NCI-H146 treated with DMSO at 0.1 percent for 48 hours (cell line): ENCODE results near the gene RSPH1.

Source experiments
- DNase-seq: peaks from one replicate; lab custom pipeline; 2025; ENCODE audit not compliant: unreplicated experiment; lab: John Stamatoyannopoulos, UW

Gene RSPH1

DNA sequence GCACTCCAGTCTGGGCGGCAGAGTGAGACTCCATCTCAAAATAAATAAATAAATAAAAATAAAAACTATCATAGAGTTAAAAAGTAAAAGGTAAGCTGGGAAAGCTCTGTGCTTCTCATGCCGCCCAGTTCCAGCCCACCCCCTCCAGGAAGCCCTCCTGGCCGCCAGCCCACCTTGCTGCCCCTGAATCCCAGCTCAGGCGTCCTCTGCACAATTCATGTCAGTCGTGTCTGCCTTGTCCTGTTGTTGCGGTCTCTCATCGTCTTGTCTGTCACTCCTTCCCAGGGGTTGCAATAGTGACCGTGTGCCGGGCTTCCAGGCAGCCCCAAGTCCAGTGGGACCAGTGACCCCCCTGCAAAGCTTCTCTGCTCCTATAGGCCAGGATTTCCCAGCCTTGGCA lies 44.1 kb downstream of the RSPH1 start:
- no peak for DNase-seq

DNA sequence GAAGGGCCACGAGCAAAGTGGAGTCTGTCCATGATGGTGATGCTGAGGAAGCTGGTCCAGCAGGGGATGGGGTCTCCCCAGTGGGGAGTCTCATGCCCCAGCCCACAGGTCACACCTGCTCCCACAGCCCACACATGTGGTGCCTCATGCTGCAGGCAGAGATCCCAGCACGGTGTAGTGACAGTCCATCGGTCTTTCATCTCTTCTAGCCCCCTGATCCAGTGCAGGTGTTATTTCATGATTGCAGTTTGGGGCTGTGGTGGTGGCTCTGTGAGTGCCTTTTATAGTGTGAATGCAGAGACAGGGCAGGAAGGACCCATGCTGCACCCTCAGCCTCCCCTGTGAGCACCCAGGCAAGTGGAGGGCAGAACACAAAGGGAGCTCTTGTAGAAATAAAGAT lies 47.3 kb downstream of the RSPH1 start:
- DNase-seq = no peak

DNA sequence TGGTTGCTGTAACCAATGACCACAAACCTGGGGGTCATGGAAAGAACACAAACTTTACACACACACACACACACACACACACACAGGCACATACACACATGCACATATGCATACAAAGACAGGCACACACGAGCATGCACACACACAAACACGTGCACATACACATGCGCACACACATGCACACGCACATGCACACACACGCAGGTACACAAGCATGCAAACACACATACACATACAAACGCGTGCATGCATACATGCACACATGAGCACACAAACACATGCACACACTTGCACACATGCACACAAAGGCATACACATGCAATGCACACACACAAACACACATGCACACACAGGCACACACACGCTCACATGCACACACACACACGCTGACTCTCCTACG lies 48.3 kb downstream of the RSPH1 start:
- no peak for DNase-seq

DNA sequence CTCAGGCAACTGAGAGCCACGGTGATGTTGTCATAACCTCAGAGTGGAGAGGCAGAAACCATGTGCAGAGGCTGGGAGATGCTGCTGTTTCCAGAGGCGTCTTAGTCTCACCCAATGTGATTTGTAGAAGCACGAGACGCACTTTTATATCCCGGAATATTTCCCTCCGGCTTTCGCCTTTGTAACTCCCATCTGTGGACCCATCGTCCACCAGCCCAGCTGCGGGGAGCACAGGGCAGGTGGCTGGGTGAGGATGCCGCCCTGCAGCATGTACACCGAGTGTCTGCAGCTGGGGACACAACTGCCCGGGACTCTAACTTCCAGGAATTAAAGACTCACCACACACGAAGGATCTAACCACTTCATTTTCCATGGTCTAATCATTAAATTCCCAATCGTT lies 48.8 kb downstream of the RSPH1 start:
- no peak for DNase-seq

DNA sequence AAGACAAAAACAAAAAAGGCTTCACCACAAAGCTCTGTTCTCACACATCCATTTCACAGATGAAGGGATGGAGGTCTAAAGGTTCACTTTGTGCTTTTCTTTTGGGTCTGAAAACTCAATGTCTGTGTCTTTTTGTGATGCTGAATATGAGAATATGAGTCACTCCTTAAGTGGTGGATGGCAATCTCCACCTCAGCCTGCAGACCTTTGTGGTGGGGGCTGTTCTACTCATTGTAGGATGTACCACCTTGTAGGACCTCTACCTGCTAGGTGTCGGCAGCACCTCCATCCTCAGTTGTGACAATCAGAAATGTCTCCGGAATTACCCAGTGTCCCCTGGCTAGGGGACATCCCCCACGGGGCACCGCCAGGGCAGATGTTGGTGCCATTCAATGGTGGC lies 49.5 kb downstream of the RSPH1 start:
- no peak for DNase-seq

DNA sequence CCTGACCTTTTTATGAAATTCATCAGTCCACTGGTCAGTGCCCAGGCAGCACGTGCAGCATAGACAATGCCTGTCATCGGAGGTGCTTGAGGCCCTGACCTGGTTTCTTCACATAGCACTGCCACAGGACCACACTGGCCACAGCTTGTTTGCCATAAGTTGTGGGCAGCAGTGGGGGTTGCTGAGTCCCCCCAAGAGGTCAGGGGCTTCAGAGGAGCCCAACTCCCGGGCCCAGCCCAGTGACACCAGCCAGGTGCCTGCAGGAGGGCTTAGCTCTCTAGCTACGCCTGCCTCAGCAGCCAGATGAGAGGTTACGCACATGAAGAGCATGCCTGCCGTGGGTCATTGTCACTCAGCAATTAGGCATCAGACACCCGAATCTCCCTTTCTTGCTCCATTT lies 50.7 kb downstream of the RSPH1 start:
- DNase-seq = no peak

DNA sequence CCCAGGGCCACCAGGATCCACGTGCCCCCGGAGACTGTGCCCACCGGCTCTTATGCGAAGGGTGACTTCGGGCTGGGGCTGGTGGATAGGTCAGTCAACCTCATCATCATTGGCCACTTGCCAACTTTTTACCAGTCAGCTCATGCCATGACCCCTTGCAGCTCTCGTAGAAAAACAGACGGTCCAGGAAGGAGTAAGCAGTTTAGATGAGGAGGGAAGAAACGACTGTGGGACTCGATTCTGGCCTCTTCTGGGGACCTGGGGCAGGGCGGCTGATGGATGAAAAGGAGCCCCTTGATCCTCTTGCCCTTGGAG lies 51.3 kb downstream of the RSPH1 start:
- DNase-seq = no peak

DNA sequence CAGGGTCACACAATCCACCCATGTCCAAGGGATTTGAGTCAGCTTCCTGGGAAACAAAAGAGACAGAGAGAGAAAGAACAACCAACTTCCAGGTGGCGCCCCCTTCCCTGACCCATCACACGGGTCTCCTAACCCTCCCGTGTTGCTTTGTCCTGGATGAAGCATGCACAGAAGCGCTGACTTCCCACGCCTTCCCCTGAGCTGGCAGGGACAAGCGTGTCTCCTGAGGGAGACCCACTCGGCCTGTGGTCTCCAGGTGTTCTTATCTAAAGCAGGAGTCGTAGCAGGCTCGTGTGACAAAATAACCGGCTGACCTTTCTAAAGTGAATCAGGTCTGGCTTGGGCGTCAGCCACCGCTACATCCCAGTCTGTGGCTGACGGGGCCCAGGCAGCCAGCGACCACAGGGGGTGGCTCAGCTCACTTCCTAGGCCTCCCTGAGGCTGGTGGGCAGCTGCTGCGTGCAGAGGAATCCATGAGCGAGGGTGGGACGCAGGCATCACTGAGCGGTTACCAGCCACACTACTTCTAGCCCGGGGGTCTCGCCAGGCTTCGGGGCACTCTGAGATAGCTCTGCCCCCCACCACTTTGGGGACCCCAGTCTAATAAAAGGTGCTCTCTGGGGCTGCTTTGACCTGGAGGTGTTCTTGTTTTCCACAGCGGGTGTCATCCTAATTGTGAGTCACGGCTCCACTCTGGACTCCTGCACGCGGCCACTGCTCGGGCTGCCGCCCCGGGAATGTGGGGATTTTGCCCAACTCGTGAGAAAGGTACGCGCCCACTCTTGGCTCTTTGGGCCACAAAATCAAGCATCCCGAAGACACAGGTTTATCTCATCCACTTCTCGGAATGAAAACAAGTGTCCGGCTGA lies 51.9 kb downstream of the RSPH1 start:
- no peak for DNase-seq

DNA sequence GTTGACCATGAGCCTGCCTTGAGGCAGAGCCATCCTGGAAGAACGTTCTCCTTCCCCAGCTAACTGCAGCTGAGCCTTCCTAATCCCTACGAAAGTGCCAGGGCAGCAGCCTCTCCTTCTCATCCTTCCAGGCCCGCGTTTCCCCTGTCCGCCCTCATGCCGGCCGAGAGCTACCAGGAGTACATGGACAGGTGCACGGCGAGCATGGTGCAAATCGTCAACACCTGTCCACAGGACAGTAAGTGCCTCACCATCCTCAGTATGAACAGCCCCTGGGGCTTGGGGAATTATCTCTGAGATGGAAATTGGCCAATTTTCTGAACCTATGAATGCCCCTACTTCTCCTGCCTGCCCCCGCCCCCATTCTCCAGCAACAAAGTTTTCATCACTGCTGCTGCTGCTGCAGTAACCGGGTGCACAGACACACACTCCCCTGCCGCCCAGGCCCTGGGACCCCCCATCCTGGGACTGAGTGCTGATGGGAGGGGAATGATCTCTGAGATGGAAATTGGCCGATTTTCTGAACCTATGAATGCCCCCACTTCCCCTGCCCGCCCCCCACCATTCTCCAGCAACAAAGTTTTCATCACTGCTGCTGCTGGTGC lies 52.7 kb downstream of the RSPH1 start:
- DNase-seq = peak; percentile 21

DNA sequence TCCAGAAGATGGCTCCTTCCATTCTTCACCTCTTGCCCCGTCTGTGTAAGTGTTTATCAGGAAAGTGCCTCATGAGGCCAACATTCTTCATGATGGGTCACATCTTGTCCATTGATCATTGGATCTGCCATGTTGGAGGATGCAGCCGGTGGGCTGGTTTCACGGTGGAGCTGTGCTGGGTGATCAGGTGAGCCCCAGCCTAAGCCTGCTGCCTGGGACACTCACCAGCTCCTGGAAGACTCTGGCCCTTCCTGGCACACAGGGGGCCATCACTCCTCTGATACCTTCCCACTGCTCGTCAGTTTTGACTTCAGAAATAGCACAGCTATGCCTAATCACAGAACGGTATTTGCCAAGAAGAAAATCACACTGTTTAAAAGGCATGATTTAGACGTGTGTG lies 54.1 kb downstream of the RSPH1 start:
- no peak for DNase-seq

DNA sequence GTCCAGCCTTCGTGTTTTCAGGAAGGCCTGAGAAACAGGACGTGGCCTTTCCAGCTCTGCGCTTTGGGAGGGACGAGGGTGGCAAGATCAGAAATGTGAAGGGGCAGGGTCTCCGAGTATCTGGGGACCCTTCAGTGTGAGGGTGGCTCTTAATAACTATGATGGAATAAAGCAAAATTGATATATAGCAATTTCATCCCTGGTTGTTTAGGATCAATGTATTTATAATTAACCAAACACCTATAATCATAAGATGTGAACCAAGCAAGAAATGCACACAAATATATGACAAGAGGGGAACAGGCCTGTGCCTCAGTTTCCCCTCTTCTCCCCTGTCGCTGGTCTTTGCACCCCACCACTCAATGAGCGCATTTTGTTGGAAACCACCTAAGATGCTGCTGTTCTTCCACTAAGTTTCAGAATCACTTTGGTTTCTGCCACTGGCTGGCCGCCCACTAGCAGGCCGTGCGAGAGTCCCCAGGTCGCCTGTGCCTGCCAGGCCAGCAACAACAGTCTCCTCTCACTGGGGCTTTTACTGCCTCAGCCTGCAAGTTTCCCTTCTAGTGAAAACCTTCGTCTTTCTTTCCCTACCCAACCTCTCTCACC lies 55.7 kb downstream of the RSPH1 start:
- DNase-seq = no peak

DNA sequence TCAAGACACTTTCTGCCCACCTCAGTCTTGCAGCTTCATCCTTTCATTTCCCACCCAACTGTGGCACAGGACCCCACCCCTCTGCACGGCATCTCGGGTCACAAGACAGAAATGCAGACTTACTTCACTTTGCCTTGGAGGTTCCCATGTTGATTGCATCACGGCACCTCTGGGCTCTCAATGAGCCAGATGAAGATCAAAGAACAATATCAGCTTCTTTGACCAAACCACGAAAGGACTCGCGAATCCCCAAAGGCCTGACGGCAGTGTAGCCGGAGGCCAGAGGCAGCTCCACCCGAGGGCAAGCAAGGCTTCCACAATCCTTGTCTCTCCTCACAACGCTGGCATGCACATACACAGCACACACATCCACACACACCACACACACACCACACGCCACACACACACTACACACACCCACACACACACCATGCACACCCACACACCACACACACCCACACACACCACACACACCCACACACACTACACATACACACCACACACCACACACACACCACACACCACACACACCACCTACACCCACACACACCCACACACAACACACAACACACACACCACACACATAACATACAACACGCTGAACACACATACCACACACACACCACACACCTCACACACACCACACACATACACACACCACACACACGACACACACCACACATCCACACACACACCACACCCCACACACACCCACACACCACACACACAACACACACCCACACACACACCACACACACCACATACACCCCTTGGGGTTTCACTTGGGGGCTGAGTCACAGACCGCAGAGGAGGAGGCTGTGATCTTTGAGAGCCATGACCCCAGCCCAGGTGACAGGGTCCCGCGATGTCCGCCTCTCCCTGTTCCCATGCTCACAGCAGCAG lies 56.5 kb downstream of the RSPH1 start:
- no peak for DNase-seq

DNA sequence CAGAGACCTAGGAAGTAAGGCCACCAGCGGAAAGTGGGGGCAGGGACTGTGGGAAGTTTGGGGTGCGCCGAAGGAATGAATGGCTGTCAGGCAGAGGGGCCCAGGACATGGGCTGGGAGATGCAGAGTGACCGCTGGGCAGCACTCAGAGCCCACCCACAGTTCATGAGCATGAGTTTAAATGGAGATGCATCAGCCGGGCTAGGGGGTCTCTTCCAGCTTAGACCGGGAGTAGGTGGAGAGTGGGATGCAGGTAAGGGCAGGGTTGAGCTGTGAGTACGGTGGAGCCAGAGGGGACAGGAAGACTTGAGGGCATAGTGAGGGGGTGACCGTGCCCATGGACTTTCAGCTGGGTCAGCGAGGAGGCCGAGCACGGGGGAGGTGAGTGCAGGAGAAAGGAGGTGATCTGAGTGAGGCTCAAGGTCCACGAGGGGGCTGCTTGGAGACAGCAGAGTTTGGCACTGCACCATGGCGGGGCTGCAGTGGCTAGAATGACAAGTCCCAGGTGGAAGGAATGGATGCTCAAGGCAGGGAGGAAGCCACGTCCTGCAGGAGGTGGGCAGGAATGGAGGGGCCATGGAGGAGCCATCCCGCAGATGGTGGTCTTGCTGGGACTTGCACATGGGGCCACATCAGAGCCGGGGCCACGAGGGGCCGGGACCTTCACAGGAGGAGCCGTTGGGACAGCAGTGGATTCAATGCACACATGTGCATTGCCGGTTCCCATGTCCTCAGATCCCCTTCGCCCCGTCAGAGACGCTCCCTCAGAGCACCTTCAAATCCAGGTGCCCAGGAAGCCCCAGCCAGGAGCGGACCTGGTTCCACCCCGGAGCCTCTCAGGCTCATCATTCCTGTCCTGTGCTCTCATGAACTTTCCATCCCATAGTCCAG lies 57.5 kb downstream of the RSPH1 start:
- no peak for DNase-seq

DNA sequence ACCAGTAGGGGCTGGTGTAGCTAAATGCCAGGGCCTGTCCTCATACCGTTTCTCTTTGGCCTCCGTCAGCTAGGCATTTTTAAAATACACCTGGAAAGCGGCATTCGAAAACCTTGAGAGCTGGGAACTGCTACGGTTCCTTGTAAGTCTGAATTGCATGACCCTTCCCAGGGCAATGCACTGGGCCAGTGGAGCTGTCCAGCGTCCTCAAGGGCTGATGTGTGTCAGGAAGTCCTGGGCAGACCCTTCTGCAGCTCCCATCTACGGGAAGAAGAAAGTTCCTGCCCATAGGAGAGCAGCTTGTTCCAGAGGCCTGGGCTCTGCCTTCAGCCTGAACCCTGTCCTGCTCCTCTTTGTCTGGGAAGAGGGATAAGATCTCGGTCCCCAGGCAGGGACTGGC lies 58.2 kb downstream of the RSPH1 start:
- no peak for DNase-seq

DNA sequence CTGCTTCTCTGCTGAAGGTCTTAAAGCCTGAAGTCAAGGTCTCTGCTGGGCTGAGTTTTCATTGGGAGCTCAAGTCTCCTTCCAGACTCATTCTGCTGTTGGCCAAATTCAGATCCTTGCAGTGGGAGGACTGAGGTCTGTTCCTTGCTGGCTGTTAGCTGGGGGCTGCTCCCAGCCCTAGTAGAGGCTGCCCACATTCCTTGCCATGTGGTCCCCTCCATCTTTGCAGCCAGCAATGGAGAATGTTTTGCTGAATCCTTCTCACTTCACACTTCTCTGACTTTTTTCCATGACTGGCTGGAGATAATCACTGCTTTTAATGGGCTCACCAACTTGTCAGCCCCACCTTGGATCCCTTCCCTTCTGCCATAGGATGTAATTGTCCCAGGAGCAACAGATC lies 59.1 kb downstream of the RSPH1 start:
- no peak for DNase-seq

DNA sequence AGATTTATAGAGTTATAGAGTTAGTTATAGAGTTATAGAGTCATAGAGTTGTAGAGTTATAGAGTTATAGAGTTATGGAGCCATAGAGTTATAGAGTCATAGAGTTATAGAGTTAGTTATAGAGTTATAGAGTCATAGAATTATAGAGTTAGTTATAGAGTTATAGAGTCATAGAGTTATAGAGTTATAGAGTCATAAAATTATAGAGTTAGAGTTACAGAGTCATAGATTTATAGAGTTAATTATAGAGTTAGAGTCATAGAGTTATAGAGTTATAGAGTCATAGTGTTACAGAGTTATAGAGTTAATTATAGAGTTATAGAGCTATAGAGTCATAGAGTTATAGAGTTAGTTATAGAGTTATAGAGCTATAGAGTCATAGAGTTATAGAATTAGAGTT lies 60.2 kb downstream of the RSPH1 start:
- DNase-seq = no peak

DNA sequence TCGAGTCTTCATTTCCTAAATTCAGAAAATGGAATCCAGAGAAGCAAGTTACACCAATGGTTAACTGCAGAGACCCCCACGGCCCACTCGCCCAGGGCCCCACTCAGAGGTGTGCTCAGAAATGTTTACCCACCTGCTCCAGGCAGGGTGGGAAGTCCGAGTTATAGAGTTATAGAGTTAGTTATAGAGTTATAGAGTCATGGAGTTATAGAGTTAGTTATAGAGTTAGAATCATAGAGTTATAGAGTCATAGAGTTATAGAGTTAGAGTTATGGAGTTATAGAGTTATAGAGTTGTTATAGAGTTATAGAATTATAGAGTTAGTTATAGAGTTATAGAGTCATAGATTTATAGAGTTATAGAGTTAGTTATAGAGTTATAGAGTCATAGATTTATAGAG lies 60.6 kb downstream of the RSPH1 start:
- DNase-seq = no peak

DNA sequence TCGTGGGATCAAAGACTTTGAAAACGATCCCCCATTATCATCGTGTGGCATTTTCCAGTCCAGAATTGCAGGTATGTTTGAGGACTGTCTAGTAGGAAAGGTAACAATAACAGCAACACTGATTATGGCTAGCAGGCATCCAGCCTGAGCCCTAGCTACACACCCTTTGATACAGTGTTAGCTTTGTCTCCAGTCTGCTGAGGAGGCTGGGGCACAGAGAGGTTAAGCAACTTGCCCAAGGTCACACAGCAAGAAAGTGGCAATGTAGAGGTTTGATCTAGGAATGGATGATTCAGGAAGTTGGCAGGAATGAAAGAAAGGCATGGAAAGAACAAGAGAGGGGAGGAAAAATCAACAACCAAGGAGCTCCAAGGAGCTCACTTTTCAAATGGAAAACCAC lies 61.1 kb downstream of the RSPH1 start:
- DNase-seq = no peak

DNA sequence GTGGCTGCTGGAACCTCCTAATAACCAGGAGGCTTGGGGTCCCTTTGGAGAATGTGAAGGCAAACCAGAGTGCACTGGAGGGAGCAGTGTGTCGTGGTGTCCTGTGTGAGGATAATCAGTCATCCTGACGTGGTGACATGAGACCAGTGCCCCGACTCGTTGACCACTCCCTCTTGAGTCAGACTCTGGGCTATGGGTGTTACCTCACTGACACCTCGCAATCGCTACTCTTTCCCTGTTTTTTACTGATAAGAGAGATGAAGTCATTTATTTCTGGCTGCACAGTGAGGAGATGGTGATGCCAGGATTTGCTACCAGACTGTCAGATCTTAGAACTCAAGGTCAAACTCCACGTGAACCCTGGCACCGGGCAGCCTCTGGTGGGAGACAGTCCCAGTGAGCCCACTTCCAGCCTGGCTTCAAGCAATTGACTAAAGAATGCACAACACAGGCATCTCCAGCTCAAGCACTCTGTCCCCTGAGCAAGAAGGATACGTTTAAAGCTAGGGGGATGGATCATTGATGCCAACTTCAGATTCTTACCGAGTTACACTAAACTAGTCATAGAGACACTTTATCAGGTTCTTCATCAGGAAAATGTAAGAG lies 62.0 kb downstream of the RSPH1 start:
- DNase-seq = no peak

DNA sequence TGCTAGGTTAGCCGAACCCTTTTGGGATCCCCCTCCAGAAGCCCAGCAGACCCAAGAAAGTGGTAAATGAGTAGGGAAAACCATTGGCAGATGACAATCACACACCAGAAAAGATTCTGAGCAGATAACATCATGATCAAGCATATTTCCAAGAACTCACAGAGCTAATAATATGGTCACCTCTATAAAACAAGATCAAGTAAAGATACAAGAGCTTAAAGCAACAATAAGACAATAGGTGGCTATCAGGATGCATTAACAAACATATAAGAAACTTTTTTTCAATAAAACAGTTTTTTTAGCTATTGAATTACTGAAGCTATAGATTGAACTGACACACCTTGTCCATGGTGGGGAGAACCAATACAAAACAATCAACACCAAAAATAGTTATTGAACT lies 63.3 kb downstream of the RSPH1 start:
- DNase-seq = no peak
